PC-9 (cell line): ENCODE measurements around the gene SPTSSA. TPM values are rescaled to one million over a fixed set of nuclear protein-coding genes. Genes with fewer than 3 reads are reported as not detected.

Experiments
- BruUV-seq: library from RNA; stranded (reverse); fragments of 400-500 nt; replicated peaks from 2 replicates; lab custom pipeline; 2021; lab: Mats Ljungman, UMichigan
- CTCF ChIA-PET: fragments of 300-600 bp; sonication (Branson Sonifier 250); formaldehyde crosslinking; loops from one replicate; lab custom pipeline; 2022; ENCODE audit warnings: antibody characterized with exemption; lab: Charles Lee
- POLR2A ChIA-PET: fragments of 300-600 bp; sonication (Branson Sonifier 250); formaldehyde crosslinking; loops from one replicate; lab custom pipeline; 2022; ENCODE audit warnings: antibody characterized with exemption; ENCODE audit not compliant: unreplicated experiment; lab: Charles Lee
- DNase-seq, 2 experiments: peaks; one replicate each; pipeline versions ENCODE4 v3.0.0 to v3.0.0-alpha.2; 2015 to 2022; ENCODE audit warnings: mixed read lengths in 1 of 2
- H2AFZ ChIP-seq: fragments of 200-600 bp; sonication (generic); 2 replicates; pipeline ENCODE4 v1.8.1; 2017; ENCODE audit warnings: antibody characterized with exemption
- H3F3A ChIP-seq: fragments of 200-600 bp; sonication (generic); 2 replicates; pipeline ENCODE4 v1.8.1; 2017; ENCODE audit warnings: antibody characterized with exemption, mild to moderate bottlenecking, low read depth; ENCODE audit not compliant: insufficient read depth
- H3K27ac ChIP-seq: fragments of 200-600 bp; sonication (generic); 2 replicates; pipeline ENCODE4 v1.6.1; 2016; ENCODE audit warnings: mixed run types
- H3K27me3 ChIP-seq: fragments of 200-600 bp; sonication (generic); 2 replicates; pipeline ENCODE4 v1.6.1; 2016; ENCODE audit warnings: low read depth, mixed run types; ENCODE audit not compliant: insufficient read depth
- H3K36me3 ChIP-seq: fragments of 200-600 bp; sonication (generic); 2 replicates; pipeline ENCODE4 v1.6.1; 2016; ENCODE audit warnings: low read depth, mixed run types
- H3K4me1 ChIP-seq: fragments of 200-600 bp; sonication (generic); replicated peaks from 2 replicates; pipeline ENCODE4 v1.6.1; 2016; ENCODE audit warnings: mixed run types; ENCODE audit not compliant: insufficient read depth
- H3K4me2 ChIP-seq: fragments of 200-600 bp; sonication (generic); 2 replicates; pipeline ENCODE4 v1.6.1; 2017; ENCODE audit warnings: mixed run types
- H3K4me3 ChIP-seq: fragments of 200-600 bp; sonication (generic); 2 replicates; pipeline ENCODE4 v1.6.1; 2016; ENCODE audit warnings: mixed run types
- H3K79me2 ChIP-seq: fragments of 200-600 bp; sonication (generic); 2 replicates; pipeline ENCODE4 v1.6.1; 2017; ENCODE audit warnings: low read depth, mixed run types
- H3K9me2 ChIP-seq: fragments of 200-600 bp; sonication (generic); 2 replicates; pipeline ENCODE4 v1.8.1; 2017; ENCODE audit warnings: mild to moderate bottlenecking; ENCODE audit not compliant: insufficient read depth
- H3K9me3 ChIP-seq: fragments of 200-600 bp; sonication (generic); 2 replicates; pipeline ENCODE4 v1.8.1; 2016; ENCODE audit warnings: low read depth; ENCODE audit not compliant: insufficient read depth
- H4K20me1 ChIP-seq: fragments of 200-600 bp; sonication (generic); 2 replicates; pipeline ENCODE4 v1.8.1; 2017; ENCODE audit not compliant: insufficient read depth
- CTCF ChIP-seq: fragments of 200-600 bp; sonication (generic); conservative IDR thresholded peaks from 2 replicates; pipeline ENCODE4 v1.6.1; 2017; ENCODE audit warnings: mixed run types, antibody characterized with exemption, mild to moderate bottlenecking, moderate library complexity
- EZH2 ChIP-seq: fragments of 200-600 bp; sonication (generic); IDR thresholded peaks from 2 replicates; pipeline ENCODE4 v1.8.0; 2017; ENCODE audit warnings: antibody characterized with exemption, low read depth
- intact Hi-C: fragments of 100-400 bp; cut with micrococcal nuclease; formaldehyde crosslinking; loops from one replicate; pipeline ENCODE4 v1.10.0; 2022; ENCODE audit not compliant: unreplicated experiment
- total RNA-seq: library from RNA; stranded (reverse); gene quantifications from 2 replicates; pipeline ENCODE4 v1.2.3, GENCODE V29; 2021

SPTSSA gene
- total RNA-seq, 1 experiment from 2014 or later, result 21.6 TPM

- H4K20me1 ChIP-seq, result no peaks in the 10 kb centered on the region
- no peak for TF ChIP-seq EZH2
- no peak for TF ChIP-seq CTCF
- DNase-seq, result no peak
- H3K9me2 ChIP-seq, result no peaks in the 10 kb centered on the region
- H3K27ac ChIP-seq, result 0 out of 2 replicates have a peak overlapping the region, but pooled peaks have one; percentile 93
- peaks cover 14% of the 10 kb centered on the region; the same call in 1 of the 2 replicates for H3F3A ChIP-seq
- peaks cover 22% of the 10 kb centered on the region for H3K4me1 ChIP-seq
- no peak overlapping the region for H3K4me2 ChIP-seq
- ChIA-PET POLR2A (interaction anchor here (0.6 kb wide), 1 partner anchor 357 kb away, joined by 9 read pairs; no protein-coding TSS in a partner anchor), CTCF (interaction anchor here (1.4 kb wide), 1 partner anchor 94 kb away, joined by 3 read pairs; no protein-coding TSS in a partner anchor)
- no peak overlapping the region for H2AFZ ChIP-seq
- H3K4me3 ChIP-seq, result no peak overlapping the region
- no peaks in the 10 kb centered on the region for H3K36me3 ChIP-seq
- H3K27me3 ChIP-seq, result no peaks in the 10 kb centered on the region
- BruUV-seq, result no TSS peak
- H3K9me3 ChIP-seq, result no peaks in the 10 kb centered on the region
- intact Hi-C loops, result loop anchor here (5.0 kb wide), 1 partner anchor 71 kb away; no protein-coding TSS in a partner anchor
- no peaks in the 10 kb centered on the region for H3K79me2 ChIP-seq
Observed at GRCh38 chr14:34426313-34427295, 35.4 kb downstream of the SPTSSA start.

GRCh38 chr14:34425095-34425851 is 36.8 kb downstream of the SPTSSA start:
- peak overlapping the region; percentile 93 for H3K27ac ChIP-seq

More at GRCh38 chr14:34425095-34425851, 36.8 kb downstream of the SPTSSA start:
- Histone ChIP-seq H3K4me2 (peak overlapping the region; percentile 58), H3K36me3 (no peaks in the 10 kb centered on the region), H4K20me1 (no peaks in the 10 kb centered on the region), H2AFZ (peak overlapping the region; percentile 62; the same call in 1 of the 2 replicates), H3K27me3 (no peaks in the 10 kb centered on the region), H3K4me1 (peaks cover 22% of the 10 kb centered on the region), H3K9me2 (no peaks in the 10 kb centered on the region), H3K9me3 (peaks cover 6% of the 10 kb centered on the region), H3F3A (peaks cover 14% of the 10 kb centered on the region; the same call in 1 of the 2 replicates), H3K79me2 (no peaks in the 10 kb centered on the region), H3K4me3 (no peak overlapping the region)
- intact Hi-C loops, result loop anchor here (1.0 to 5.0 kb wide), 2 partner anchors 72 to 94 kb away; no protein-coding TSS in a partner anchor
- TF ChIP-seq CTCF (no peak), EZH2 (no peak)
- ChIA-PET POLR2A (interaction anchor here (0.6 kb wide), 1 partner anchor 72 kb away, joined by 9 read pairs; no protein-coding TSS in a partner anchor), CTCF (interaction anchor here (1.4 kb wide), 1 partner anchor 93 kb away, joined by 3 read pairs; no protein-coding TSS in a partner anchor)
- BruUV-seq, result TSS peak; percentile 55
- peak; percentile 67 to 87 for DNase-seq
